ENCODE measurements around the gene CAPZA2.
"Not testable (repeated sequence)": the region's sequence is repeated elsewhere in the genome, so short reads cannot be mapped to it uniquely, and the experiment has no call there.

CAPZA2 gene

DNA sequence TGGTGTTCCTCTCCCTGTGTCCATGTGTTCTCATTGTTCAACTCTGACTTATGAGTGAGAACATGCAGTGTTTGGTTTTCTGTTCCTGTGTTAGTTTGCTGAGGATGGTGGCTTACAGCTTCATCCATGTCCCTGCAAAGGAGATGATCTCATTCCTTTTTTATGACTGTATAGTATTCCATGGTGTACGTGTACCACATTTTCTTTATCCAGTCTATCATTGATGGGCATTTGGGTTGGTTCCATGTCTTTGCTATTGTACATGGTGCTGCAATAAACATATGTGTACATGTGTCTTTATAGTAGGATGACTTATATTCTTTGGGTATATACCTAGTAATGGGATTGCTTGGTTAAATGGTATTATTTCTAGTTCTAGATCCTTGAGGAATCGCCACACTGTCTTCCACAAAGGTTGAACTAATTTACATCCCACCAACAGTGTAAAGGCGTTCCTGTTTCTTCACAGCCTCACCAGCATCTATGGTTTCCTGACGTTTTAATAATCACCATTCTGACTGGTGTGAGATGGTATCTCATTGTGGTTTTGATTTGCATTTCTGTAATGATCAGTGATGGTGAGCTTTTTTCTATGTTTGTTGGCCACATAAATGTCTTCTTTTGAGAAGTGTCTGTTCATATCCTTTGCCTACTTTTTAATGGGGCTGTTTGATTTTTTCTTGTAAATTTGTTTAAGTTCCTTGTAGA, 99.7 kb downstream of the CAPZA2 start:
- not testable (repeated sequence) for H3K36me3 ChIP-seq (ENCODE audit: control insufficient read depth in 1 of 2, insufficient read depth in 2 of 2, low read length in 2 of 2); H3K27me3 ChIP-seq (ENCODE audit: control insufficient read depth in 1 of 2, insufficient read depth in 2 of 2, low read length in 2 of 2); H3K4me3 ChIP-seq (ENCODE audit: low read depth in 1 of 2, low read length in 2 of 2); H3K4me1 ChIP-seq (ENCODE audit: control insufficient read depth in 1 of 2, insufficient read depth in 2 of 2, low read length in 2 of 2); H3K9ac ChIP-seq (ENCODE audit: low read depth in 1 of 2, low read length in 2 of 2); H3K27ac ChIP-seq (ENCODE audit: low read depth, low read length); H3K9me3 ChIP-seq (ENCODE audit: control insufficient read depth in 1 of 2, low read length in 2 of 2)

DNA sequence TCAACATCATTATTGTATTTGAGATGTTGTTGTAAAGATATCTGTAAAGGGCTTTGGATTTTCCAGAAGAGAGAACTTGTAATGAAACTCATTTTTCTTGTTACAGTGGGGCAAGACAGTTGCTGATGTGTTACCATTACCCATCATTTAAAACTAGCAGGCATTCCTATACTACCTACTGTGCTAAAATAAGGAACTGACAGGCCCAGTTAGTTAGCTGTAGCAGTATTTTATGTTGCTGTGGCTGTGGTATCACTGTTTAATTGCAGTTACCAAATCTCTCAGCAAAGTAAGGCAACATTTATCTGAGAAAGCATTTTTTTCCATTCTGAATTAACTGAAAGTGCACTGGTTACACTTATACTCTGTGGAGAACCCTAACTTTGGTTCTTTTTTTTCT, 100.8 kb downstream of the CAPZA2 start:
- H3K9ac ChIP-seq (ENCODE audit: low read depth in 1 of 2, low read length in 2 of 2): no peak overlapping the region
- no peaks in the 10 kb centered on the region for H3K9me3 ChIP-seq (ENCODE audit: control insufficient read depth in 1 of 2, low read length in 2 of 2)
- no peak overlapping the region for H3K4me3 ChIP-seq (ENCODE audit: low read depth in 1 of 2, low read length in 2 of 2)
- no peaks in the 10 kb centered on the region for H3K4me1 ChIP-seq (ENCODE audit: control insufficient read depth in 1 of 2, insufficient read depth in 2 of 2, low read length in 2 of 2)
- H3K27me3 ChIP-seq (ENCODE audit: control insufficient read depth in 1 of 2, insufficient read depth in 2 of 2, low read length in 2 of 2): no peaks in the 10 kb centered on the region
- no peaks in the 10 kb centered on the region for H3K36me3 ChIP-seq (ENCODE audit: control insufficient read depth in 1 of 2, insufficient read depth in 2 of 2, low read length in 2 of 2)
- no peak overlapping the region for H3K27ac ChIP-seq (ENCODE audit: low read depth, low read length)

DNA sequence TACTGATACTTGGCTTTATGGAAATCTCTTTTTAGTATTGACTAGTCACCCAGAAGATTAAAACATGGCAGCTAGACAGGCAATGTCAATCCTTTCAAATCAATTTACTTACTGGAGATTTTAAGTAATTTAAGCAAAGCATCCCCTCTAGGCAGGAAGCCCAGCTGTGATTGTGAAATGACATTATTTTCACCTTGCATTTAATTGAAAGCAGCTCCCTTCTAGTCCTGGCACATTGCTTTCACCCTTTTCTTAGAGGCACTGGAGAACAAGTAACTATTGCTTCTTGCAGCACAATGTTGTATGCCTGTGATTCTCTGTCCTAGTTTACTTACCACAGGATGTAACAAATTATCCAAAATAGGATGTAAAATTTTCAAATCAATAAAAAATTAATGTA, 104.2 kb downstream of the CAPZA2 start:
- H3K4me3 ChIP-seq (ENCODE audit: low read depth in 1 of 2, low read length in 2 of 2): no peak overlapping the region
- H3K9me3 ChIP-seq (ENCODE audit: control insufficient read depth in 1 of 2, low read length in 2 of 2): no peaks in the 10 kb centered on the region

DNA sequence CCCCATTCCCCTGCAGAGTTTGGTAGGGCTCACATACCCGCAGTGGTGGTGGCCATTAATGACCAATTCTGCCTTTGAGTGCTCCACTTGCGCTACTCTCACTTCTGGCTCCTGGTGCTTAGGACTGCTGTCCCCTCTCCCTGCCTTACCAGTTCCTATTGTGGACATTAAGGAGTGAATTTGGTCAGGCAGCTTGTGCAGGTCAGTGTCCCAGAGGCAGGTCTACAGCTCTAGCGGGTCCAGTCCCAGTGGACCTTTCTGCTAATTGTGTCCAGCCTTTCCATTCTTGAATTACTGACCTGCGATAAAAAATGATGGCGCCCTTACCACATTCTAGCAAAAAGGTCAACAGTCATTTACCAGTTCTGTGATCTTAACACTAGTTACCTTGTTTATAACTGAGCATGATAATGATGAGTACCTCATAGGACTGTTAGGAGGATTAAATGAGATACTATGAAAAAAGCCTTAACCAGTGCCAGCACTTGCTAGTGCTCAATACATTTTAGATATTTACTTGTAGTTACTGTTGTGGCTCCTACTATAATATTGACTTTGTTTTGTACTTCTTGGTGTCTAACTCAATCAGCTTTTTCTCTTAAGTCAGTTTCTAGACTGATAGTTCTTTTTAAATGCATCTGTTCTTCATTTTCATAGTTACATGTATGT, 105.0 kb downstream of the CAPZA2 start:
- H3K27ac ChIP-seq (ENCODE audit: low read depth, low read length): no peak overlapping the region

More for the DNA sequence above, 104.2 kb downstream of the CAPZA2 start:
- no peaks in the 10 kb centered on the region for H3K36me3 ChIP-seq (ENCODE audit: control insufficient read depth in 1 of 2, insufficient read depth in 2 of 2, low read length in 2 of 2)
- no peak overlapping the region for H3K9ac ChIP-seq (ENCODE audit: low read depth in 1 of 2, low read length in 2 of 2)
- H3K27me3 ChIP-seq (ENCODE audit: control insufficient read depth in 1 of 2, insufficient read depth in 2 of 2, low read length in 2 of 2): no peaks in the 10 kb centered on the region
- no peaks in the 10 kb centered on the region for H3K4me1 ChIP-seq (ENCODE audit: control insufficient read depth in 1 of 2, insufficient read depth in 2 of 2, low read length in 2 of 2)
- H3K27ac ChIP-seq (ENCODE audit: low read depth, low read length): no peak overlapping the region

DNA sequence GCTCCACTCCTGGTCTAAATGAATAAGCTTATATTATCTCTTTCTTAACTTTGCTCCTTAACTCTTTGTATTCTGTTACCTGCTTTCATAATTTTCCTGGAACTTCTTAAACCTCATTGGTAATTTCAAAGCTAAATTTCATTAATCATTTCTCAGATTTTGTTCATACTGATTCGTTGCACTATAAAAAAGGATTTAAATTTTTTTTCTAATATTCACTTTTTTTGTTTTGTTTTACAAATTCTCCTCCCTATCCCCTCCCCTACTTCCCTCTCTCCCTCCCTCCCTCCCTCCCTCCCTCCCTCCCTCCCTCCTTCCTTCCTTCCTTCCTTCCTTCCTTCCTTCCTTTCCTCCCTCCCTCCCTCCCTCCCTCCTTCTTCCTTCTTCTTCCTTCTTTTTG, 105.6 kb downstream of the CAPZA2 start:
- no peaks in the 10 kb centered on the region for H3K36me3 ChIP-seq (ENCODE audit: control insufficient read depth in 1 of 2, insufficient read depth in 2 of 2, low read length in 2 of 2)
- no peaks in the 10 kb centered on the region for H3K27me3 ChIP-seq (ENCODE audit: control insufficient read depth in 1 of 2, insufficient read depth in 2 of 2, low read length in 2 of 2)
- H3K9ac ChIP-seq (ENCODE audit: low read depth in 1 of 2, low read length in 2 of 2): no peak overlapping the region
- H3K9me3 ChIP-seq (ENCODE audit: control insufficient read depth in 1 of 2, low read length in 2 of 2): no peaks in the 10 kb centered on the region
- no peaks in the 10 kb centered on the region for H3K4me1 ChIP-seq (ENCODE audit: control insufficient read depth in 1 of 2, insufficient read depth in 2 of 2, low read length in 2 of 2)
- H3K27ac ChIP-seq (ENCODE audit: low read depth, low read length): no peak overlapping the region
- H3K4me3 ChIP-seq (ENCODE audit: low read depth in 1 of 2, low read length in 2 of 2): no peak overlapping the region

More for the DNA sequence above, 105.0 kb downstream of the CAPZA2 start:
- no peak overlapping the region for H3K9ac ChIP-seq (ENCODE audit: low read depth in 1 of 2, low read length in 2 of 2)
- no peak overlapping the region for H3K4me3 ChIP-seq (ENCODE audit: low read depth in 1 of 2, low read length in 2 of 2)
- no peaks in the 10 kb centered on the region for H3K9me3 ChIP-seq (ENCODE audit: control insufficient read depth in 1 of 2, low read length in 2 of 2)
- H3K36me3 ChIP-seq (ENCODE audit: control insufficient read depth in 1 of 2, insufficient read depth in 2 of 2, low read length in 2 of 2): no peaks in the 10 kb centered on the region
- no peaks in the 10 kb centered on the region for H3K27me3 ChIP-seq (ENCODE audit: control insufficient read depth in 1 of 2, insufficient read depth in 2 of 2, low read length in 2 of 2)
- H3K4me1 ChIP-seq (ENCODE audit: control insufficient read depth in 1 of 2, insufficient read depth in 2 of 2, low read length in 2 of 2): no peaks in the 10 kb centered on the region

DNA sequence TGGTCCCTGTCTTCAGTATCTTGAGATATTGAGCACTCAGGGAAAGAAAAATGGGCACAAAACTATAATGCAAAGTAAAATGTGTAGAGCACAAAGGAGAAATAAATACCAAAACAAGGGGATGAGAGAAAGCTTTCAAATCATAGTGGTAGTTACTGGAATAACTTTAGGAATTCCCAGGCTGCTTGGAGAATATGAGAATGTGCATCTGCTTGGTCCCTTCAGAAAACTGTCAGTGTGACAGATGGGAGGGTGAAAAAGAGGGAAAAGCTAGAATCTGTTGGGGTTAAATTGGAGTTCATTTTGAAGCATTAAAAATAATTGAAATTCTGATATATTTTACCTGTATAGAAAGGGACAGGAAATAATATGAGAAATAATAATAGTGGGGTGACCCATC, 106.2 kb downstream of the CAPZA2 start:
- Histone ChIP-seq H3K27ac (ENCODE audit: low read depth, low read length) (no peak overlapping the region), H3K9me3 (ENCODE audit: control insufficient read depth in 1 of 2, low read length in 2 of 2) (no peaks in the 10 kb centered on the region), H3K27me3 (ENCODE audit: control insufficient read depth in 1 of 2, insufficient read depth in 2 of 2, low read length in 2 of 2) (no peaks in the 10 kb centered on the region), H3K4me1 (ENCODE audit: control insufficient read depth in 1 of 2, insufficient read depth in 2 of 2, low read length in 2 of 2) (no peaks in the 10 kb centered on the region), H3K36me3 (ENCODE audit: control insufficient read depth in 1 of 2, insufficient read depth in 2 of 2, low read length in 2 of 2) (no peaks in the 10 kb centered on the region), H3K4me3 (ENCODE audit: low read depth in 1 of 2, low read length in 2 of 2) (no peak overlapping the region), H3K9ac (ENCODE audit: low read depth in 1 of 2, low read length in 2 of 2) (no peak overlapping the region)

DNA sequence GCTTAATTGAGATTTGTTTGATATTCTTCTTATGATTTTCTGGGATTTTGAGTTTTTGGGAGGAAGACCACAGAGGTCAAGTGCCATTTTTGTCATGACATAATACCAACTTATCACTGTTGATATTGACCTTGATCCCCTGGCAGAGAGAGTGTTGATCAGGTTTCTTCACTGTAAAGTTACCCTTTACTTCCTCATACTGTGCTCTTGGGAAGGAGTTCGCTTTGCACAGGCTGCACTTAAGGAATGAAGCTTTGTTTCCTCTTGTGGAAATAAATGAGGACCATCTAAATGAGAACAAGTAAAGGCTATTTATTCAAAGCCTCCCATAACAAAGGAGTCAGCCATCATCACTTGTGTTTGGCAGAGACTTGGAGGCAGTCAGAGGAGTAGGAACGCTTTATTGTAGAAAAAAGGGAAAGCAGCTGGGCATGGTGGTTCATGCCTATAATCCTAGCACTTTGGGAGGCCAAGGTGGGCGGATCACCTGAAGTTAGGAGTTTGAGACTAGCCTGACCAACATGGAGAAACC, 107.0 kb downstream of the CAPZA2 start:
- no peak overlapping the region for H3K9ac ChIP-seq (ENCODE audit: low read depth in 1 of 2, low read length in 2 of 2)
- no peaks in the 10 kb centered on the region for H3K36me3 ChIP-seq (ENCODE audit: control insufficient read depth in 1 of 2, insufficient read depth in 2 of 2, low read length in 2 of 2)
- H3K4me1 ChIP-seq (ENCODE audit: control insufficient read depth in 1 of 2, insufficient read depth in 2 of 2, low read length in 2 of 2): no peaks in the 10 kb centered on the region
- H3K27me3 ChIP-seq (ENCODE audit: control insufficient read depth in 1 of 2, insufficient read depth in 2 of 2, low read length in 2 of 2): no peaks in the 10 kb centered on the region
- H3K9me3 ChIP-seq (ENCODE audit: control insufficient read depth in 1 of 2, low read length in 2 of 2): no peaks in the 10 kb centered on the region
- H3K4me3 ChIP-seq (ENCODE audit: low read depth in 1 of 2, low read length in 2 of 2): no peak overlapping the region
- no peak overlapping the region for H3K27ac ChIP-seq (ENCODE audit: low read depth, low read length)

DNA sequence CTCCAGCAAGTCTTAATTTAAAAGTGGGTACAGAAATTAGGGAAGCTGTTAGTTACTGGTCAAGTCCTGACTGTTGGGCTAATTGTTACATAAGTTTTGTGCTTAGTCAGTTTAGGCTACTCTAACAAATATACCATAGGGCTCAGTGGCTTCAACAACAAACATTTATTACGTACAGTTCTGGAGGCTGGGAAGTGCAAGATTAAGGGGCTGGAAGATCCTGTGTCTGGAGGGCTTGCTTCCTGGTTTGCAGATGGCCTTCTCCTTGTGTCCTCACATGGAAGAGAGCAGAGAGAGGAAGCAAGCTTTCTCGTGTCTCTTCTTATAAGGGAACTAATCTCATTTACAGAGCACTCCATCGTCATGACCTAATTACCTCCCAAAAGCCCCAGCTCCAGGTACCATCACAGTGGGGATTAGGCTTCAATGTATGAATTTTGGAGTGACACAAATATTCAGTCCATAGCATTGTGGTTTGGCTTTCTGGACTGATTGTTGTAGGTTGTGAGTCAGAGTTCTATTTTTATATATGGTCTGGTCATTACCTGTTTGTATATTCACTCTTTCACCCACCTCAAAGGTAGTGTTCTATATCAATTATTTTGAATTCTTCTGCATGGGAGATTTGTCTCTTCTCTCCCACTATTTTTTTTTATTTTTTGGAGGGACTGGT, 108.0 kb downstream of the CAPZA2 start:
- Histone ChIP-seq H3K27me3 (ENCODE audit: control insufficient read depth in 1 of 2, insufficient read depth in 2 of 2, low read length in 2 of 2) (no peaks in the 10 kb centered on the region), H3K27ac (ENCODE audit: low read depth, low read length) (no peak overlapping the region), H3K9me3 (ENCODE audit: control insufficient read depth in 1 of 2, low read length in 2 of 2) (no peaks in the 10 kb centered on the region), H3K4me3 (ENCODE audit: low read depth in 1 of 2, low read length in 2 of 2) (no peak overlapping the region), H3K4me1 (ENCODE audit: control insufficient read depth in 1 of 2, insufficient read depth in 2 of 2, low read length in 2 of 2) (no peaks in the 10 kb centered on the region), H3K36me3 (ENCODE audit: control insufficient read depth in 1 of 2, insufficient read depth in 2 of 2, low read length in 2 of 2) (no peaks in the 10 kb centered on the region), H3K9ac (ENCODE audit: low read depth in 1 of 2, low read length in 2 of 2) (no peak overlapping the region)

DNA sequence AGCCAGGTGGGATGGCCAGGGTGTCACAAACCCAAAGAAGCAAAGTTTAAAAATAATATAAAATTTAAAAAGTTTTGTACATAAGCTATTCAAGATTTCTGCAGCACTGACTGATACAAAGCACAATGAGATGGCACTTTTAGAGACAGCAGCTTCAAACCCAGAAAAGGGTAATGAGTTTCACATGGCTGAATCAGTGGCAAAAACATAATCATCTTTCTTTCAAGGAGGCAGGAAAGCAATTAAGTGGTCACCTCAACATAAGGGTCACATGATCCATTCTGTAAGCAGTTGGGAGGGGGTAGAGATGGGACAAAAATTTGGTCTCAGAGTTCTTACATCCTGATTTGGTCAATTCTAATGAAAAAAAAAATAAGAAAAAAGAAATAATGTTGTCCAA, 108.8 kb downstream of the CAPZA2 start:
- H3K36me3 ChIP-seq (ENCODE audit: control insufficient read depth in 1 of 2, insufficient read depth in 2 of 2, low read length in 2 of 2); H3K4me3 ChIP-seq (ENCODE audit: low read depth in 1 of 2, low read length in 2 of 2); H3K9me3 ChIP-seq (ENCODE audit: control insufficient read depth in 1 of 2, low read length in 2 of 2): not testable (repeated sequence)

More for the DNA sequence above, 108.8 kb downstream of the CAPZA2 start:
- H3K27me3 ChIP-seq (ENCODE audit: control insufficient read depth in 1 of 2, insufficient read depth in 2 of 2, low read length in 2 of 2); H3K27ac ChIP-seq (ENCODE audit: low read depth, low read length); H3K4me1 ChIP-seq (ENCODE audit: control insufficient read depth in 1 of 2, insufficient read depth in 2 of 2, low read length in 2 of 2); H3K9ac ChIP-seq (ENCODE audit: low read depth in 1 of 2, low read length in 2 of 2): not testable (repeated sequence)
